K562 (cell line): ENCODE results near the gene ARHGAP4.

Source experiments
- JUND ChIP-seq, 2 experiments: IDR thresholded peaks; 2 replicates in 1 of 2; 3 replicates in 1 of 2; pipeline ENCODE4 v1.6.1; 2011; ENCODE audit warnings: borderline replicate concordance in 2 of 2, low read depth in 2 of 2, low read length in 2 of 2, improper control_type of control experiment in 1 of 2, missing biosample characterization in 1 of 2, missing genetic modification characterization in 1 of 2, missing genetic modification reagents in 1 of 2
- PCBP2 ChIP-seq: fragments of 200-400 bp; formaldehyde crosslinking; IDR thresholded peaks from 2 replicates; pipeline ENCODE4 v1.6.1; 2018; ENCODE audit warnings: low read length, low read depth, mild to moderate bottlenecking, moderate library complexity; ENCODE audit not compliant: poor library complexity, severe bottlenecking
- TAF1 ChIP-seq: IDR thresholded peaks from 2 replicates; pipeline ENCODE4 v1.6.1; 2011; ENCODE audit warnings: mild to moderate bottlenecking, low read length, moderate library complexity; ENCODE audit not compliant: insufficient read depth, control insufficient read depth, severe bottlenecking; ENCODE audit errors: extremely low read depth
- ZNF133 ChIP-seq: fragments of 250-450 bp; sonication (Bioruptor Pico); IDR thresholded peaks from 2 replicates; pipeline ENCODE4 v1.4.0; 2020; ENCODE audit warnings: mild to moderate bottlenecking
- ZNF23 ChIP-seq: fragments of 250-450 bp; sonication (Bioruptor Pico); IDR thresholded peaks from 2 replicates; pipeline ENCODE4 v1.4.0; 2020; ENCODE audit warnings: mild to moderate bottlenecking

GRCh38 chrX:153953892-153954557 is 28.0 kb upstream of the ARHGAP4 start:
- TF ChIP-seq ZNF133 (no peak), JUND (IDR thresholded peaks at IDR 0.05; ENCODE audit: borderline replicate concordance, low read depth, low read length) (no peak), JUND (tag; IDR thresholded peaks at IDR 0.05; ENCODE audit: borderline replicate concordance, low read depth, low read length) (no peak), PCBP2 (no peak), ZNF23 (CRISPR knock-in tag) (no peak), TAF1 (no peak)
